ENCODE results near the gene PTPRG. TPM values are rescaled to one million over a fixed set of nuclear protein-coding genes. Genes with fewer than 3 reads are reported as not detected.

The PTPRG gene
- total and polyA plus RNA-seq, 2 of the 13 experiments (the other 11 are each of a cell fraction or from before 2014, with no cell fraction given), result 8.0 to 25.3 TPM

DNA sequence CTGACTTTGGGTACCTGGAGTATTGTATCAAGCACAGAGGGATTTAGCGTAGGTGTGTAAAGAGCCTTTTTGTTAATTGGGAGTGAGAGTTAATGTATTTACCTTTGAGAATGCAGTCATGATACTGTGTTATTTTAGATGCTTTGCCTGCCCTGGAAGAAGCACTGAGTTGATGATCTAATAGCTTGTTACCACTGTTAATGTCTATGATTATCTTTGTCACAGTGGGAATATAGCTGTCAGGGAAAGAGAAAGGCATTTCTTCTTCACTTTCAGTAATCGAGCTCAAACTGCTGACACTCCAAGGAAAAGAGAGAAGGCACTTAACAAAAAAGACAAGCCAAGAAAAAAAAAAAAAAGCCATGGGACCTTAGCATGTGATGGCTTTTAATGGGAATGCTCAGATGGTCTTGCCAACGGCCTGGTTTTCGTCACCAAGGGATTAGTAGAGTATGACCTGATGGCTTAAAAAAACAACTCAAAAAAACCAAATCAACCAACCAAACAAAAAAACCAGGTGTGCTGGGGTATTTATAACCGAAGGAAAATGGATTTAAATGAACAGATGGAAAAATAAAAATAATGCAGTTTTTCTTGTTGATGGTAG, 387.4 kb downstream of the PTPRG start:
- WGBS (ENCODE audit: low lambda C conversion rate), result 93% methylated on average over 5 of the region's 5 CpGs
- DNase-seq (ENCODE audit: low spot score) (no peak), ATAC-seq (no peak), FAIRE-seq (no peak)
- ChIA-PET CTCF (ENCODE audit: low intra/inter-chr PET ratio, low total read pairs) (no interaction called here), POLR2A (no interaction called here)
- H3K27me3 ChIP-seq (ENCODE audit: control insufficient read depth in 1 of 2, insufficient read depth in 2 of 2, low read length in 2 of 2), result no peaks in the 10 kb centered on the region
- intact Hi-C loops (cut with micrococcal nuclease; ENCODE audit: unreplicated experiment) (no loop called here), in situ Hi-C loops (cut with HindIII; ENCODE audit: extremely low pct_ligation_motif_present, low pct_unique_long_range_greater_than_20kb) (no loop called here)
- BruUV-seq (replicated peaks), result no TSS peak
- no peaks in the 10 kb centered on the region for H3K79me2 ChIP-seq (ENCODE audit: insufficient read depth, low read length)
- H3K27ac ChIP-seq (ENCODE audit: extremely low read length, insufficient read depth, low read length), result no peak overlapping the region
- H3K4me2 ChIP-seq (ENCODE audit: low read depth, low read length), result no peak overlapping the region
- H3K4me1 ChIP-seq (ENCODE audit: insufficient read depth, low read length), result 0 out of 2 replicates have a peak, but pooled peaks cover 10% of the 10 kb centered on the region
- H4K20me1 ChIP-seq (ENCODE audit: insufficient read depth, low read length), result no peaks in the 10 kb centered on the region; the same call in 1 of the 2 replicates
- TF ChIP-seq, protein P1, sequence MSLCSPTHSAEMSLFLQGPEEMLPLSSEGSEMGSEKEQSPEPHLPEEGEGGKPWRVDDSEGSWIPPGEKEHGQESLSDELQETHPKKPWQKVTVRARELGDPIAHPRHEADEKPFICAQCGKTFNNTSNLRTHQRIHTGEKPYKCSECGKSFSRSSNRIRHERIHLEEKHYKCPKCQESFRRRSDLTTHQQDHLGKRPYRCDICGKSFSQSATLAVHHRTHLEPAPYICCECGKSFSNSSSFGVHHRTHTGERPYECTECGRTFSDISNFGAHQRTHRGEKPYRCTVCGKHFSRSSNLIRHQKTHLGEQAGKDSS (CRISPR knock-in tag; IDR thresholded peaks at IDR 0.05; ENCODE audit: borderline replicate concordance, low read depth), result no peak
- TF ChIP-seq, protein P2, sequence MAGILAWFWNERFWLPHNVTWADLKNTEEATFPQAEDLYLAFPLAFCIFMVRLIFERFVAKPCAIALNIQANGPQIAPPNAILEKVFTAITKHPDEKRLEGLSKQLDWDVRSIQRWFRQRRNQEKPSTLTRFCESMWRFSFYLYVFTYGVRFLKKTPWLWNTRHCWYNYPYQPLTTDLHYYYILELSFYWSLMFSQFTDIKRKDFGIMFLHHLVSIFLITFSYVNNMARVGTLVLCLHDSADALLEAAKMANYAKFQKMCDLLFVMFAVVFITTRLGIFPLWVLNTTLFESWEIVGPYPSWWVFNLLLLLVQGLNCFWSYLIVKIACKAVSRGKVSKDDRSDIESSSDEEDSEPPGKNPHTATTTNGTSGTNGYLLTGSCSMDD (CRISPR knock-in tag; IDR thresholded peaks at IDR 0.05), result no peak
- TF ChIP-seq RCOR2 (CRISPR knock-in tag; IDR thresholded peaks at IDR 0.05) (no peak), KLF9 (CRISPR knock-in tag; IDR thresholded peaks at IDR 0.05; ENCODE audit: low read depth) (no peak), PHB2 (IDR thresholded peaks at IDR 0.05; ENCODE audit: partially characterized antibody) (no peak), ZNF850 (CRISPR knock-in tag; conservative IDR thresholded peaks at IDR 0.05) (no peak), TGIF2 (CRISPR knock-in tag; IDR thresholded peaks at IDR 0.05) (no peak), CBFB (CRISPR knock-in tag; IDR thresholded peaks at IDR 0.05) (no peak)
- TF ChIP-seq, protein P3, sequence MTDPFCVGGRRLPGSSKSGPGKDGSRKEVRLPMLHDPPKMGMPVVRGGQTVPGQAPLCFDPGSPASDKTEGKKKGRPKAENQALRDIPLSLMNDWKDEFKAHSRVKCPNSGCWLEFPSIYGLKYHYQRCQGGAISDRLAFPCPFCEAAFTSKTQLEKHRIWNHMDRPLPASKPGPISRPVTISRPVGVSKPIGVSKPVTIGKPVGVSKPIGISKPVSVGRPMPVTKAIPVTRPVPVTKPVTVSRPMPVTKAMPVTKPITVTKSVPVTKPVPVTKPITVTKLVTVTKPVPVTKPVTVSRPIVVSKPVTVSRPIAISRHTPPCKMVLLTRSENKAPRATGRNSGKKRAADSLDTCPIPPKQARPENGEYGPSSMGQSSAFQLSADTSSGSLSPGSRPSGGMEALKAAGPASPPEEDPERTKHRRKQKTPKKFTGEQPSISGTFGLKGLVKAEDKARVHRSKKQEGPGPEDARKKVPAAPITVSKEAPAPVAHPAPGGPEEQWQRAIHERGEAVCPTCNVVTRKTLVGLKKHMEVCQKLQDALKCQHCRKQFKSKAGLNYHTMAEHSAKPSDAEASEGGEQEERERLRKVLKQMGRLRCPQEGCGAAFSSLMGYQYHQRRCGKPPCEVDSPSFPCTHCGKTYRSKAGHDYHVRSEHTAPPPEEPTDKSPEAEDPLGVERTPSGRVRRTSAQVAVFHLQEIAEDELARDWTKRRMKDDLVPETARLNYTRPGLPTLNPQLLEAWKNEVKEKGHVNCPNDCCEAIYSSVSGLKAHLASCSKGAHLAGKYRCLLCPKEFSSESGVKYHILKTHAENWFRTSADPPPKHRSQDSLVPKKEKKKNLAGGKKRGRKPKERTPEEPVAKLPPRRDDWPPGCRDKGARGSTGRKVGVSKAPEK (CRISPR knock-in tag; IDR thresholded peaks at IDR 0.05; ENCODE audit: borderline replicate concordance), result no peak
- TF ChIP-seq, protein P4, sequence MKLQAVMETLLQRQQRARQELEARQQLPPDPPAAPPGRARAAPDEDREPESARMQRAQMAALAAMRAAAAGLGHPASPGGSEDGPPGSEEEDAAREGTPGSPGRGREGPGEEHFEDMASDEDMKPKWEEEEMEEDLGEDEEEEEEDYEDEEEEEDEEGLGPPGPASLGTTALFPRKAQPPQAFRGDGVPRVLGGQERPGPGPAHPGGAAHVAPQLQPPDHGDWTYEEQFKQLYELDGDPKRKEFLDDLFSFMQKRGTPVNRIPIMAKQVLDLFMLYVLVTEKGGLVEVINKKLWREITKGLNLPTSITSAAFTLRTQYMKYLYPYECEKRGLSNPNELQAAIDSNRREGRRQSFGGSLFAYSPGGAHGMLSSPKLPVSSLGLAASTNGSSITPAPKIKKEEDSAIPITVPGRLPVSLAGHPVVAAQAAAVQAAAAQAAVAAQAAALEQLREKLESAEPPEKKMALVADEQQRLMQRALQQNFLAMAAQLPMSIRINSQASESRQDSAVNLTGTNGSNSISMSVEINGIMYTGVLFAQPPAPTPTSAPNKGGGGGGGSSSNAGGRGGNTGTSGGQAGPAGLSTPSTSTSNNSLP (IDR thresholded peaks at IDR 0.05; ENCODE audit: low read depth, low read length), result no peak
- no peaks in the 10 kb centered on the region for H3K9me3 ChIP-seq (ENCODE audit: low read length)
- H3K36me3 ChIP-seq (replicated peaks in 1 of 2; ENCODE audit: control insufficient read depth in 1 of 2, insufficient read depth in 2 of 2, low read length in 2 of 2), result no peaks in the 10 kb centered on the region
- H2AFZ ChIP-seq (ENCODE audit: low read length), result no peak overlapping the region
- H3K4me3 ChIP-seq (replicated peaks in 1 of 3; ENCODE audit: insufficient read depth in 1 of 3, low read depth in 2 of 3, low read length in 3 of 3), result no peak overlapping the region
- no peak overlapping the region for H3K9ac ChIP-seq (ENCODE audit: insufficient read depth, low read depth, low read length)

Data from HepG2 (cell line).